Peyer's patch (tissue), 4 donors: ENCODE results near the gene TAPBPL. TPM values are rescaled to one million over a fixed set of nuclear protein-coding genes. Genes with fewer than 3 reads are reported as not detected.

Experiments
- DNase-seq, 3 donors: peaks; one replicate each; pipeline ENCODE4 v3.0.0-alpha.2; 2017 to 2019
- H3K27ac ChIP-seq, 4 donors: fragments of 200-600 bp; sonication (generic); one replicate each; pipeline ENCODE4 v1.5.1; 2016 to 2019
- H3K27me3 ChIP-seq, 2 donors: fragments of 200-600 bp; sonication (generic); one replicate each; pipeline ENCODE4 v1.5.1; 2019
- H3K36me3 ChIP-seq, 3 donors: fragments of 200-600 bp; sonication (generic); one replicate each; pipeline ENCODE4 v1.5.1; 2016 to 2019
- H3K4me1 ChIP-seq, 4 donors: fragments of 200-600 bp; sonication (generic); one replicate each; pipeline ENCODE4 v1.5.1; 2016 to 2019
- H3K4me3 ChIP-seq, 4 donors: fragments of 200-600 bp; sonication (generic); 1 replicate in 3 of 4; 2 replicates in 1 of 4; pipeline ENCODE4 v1.5.1; 2016 to 2019; ENCODE audit warnings: mild to moderate bottlenecking in 1 of 4
- H3K9me3 ChIP-seq, 4 donors: fragments of 200-600 bp; sonication (generic); one replicate each; pipeline ENCODE4 v1.5.1; 2016 to 2019; ENCODE audit warnings: mild to moderate bottlenecking in 1 of 4
- CTCF ChIP-seq, 6 experiments: fragments of 450-650 bp in 4 of 6; fragments of 200-600 bp in 2 of 6; sonication (generic) in 1 of 6; IDR thresholded peaks; one replicate each; pipeline ENCODE4 v1.5.1; 2017 to 2019; ENCODE audit warnings: antibody characterized with exemption in 6 of 6, mild to moderate bottlenecking in 3 of 6, moderate library complexity in 1 of 6
- POLR2A ChIP-seq, 2 donors: fragments of 450-650 bp; IDR thresholded peaks; one replicate each; pipeline ENCODE4 v1.5.1; 2017; ENCODE audit warnings: antibody characterized with exemption in 2 of 2, mild to moderate bottlenecking in 2 of 2, moderate library complexity in 2 of 2
- total RNA-seq, 4 donors: library from RNA; depleted of rRNA; stranded (reverse); fragments of >200 nt; gene quantifications; one replicate each; pipeline ENCODE4 v1.1.0, GENCODE V29; 2016

TAPBPL gene
- total RNA-seq, 4 donors from 2014 or later = 44.6 to 124 (median 95.5) TPM

- H3K36me3 ChIP-seq = peaks cover 0 to 75% (median 0%) of the 10 kb centered on the region in 3 donors
- peak overlapping the region; percentile 71 to 83 (median 77) for H3K27ac ChIP-seq
- no peak for DNase-seq
- no peaks in the 10 kb centered on the region for H3K27me3 ChIP-seq
- no peak overlapping the region for H3K4me3 ChIP-seq
- H3K4me1 ChIP-seq = peaks cover 0 to 43% (median 29%) of the 10 kb centered on the region in 4 donors
- H3K9me3 ChIP-seq = no peaks in the 10 kb centered on the region
- no peak for TF ChIP-seq POLR2A (IDR thresholded peaks at IDR 0.05)
- no peak for TF ChIP-seq CTCF (IDR thresholded peaks at IDR 0.05)
Measured at GRCh38 chr12:6462234-6462995, 10.6 kb downstream of the TAPBPL start.

GRCh38 chr12:6463216-6463615, 11.4 kb downstream of the TAPBPL start:
- Histone ChIP-seq H3K4me3 (no peak overlapping the region), H3K9me3 (no peaks in the 10 kb centered on the region), H3K27ac (peak overlapping the region; percentile 71 to 83 (median 77)), H3K36me3 (peaks cover 0 to 67% (median 0%) of the 10 kb centered on the region in 3 donors), H3K27me3 (no peaks in the 10 kb centered on the region), H3K4me1 (peaks cover 0 to 46% (median 35%) of the 10 kb centered on the region in 4 donors)
- TF ChIP-seq POLR2A (IDR thresholded peaks at IDR 0.05) = no peak
- no peak for TF ChIP-seq CTCF (IDR thresholded peaks at IDR 0.05)
- DNase-seq = no peak

GRCh38 chr12:6463858-6464257, 12.0 kb downstream of the TAPBPL start:
- Histone ChIP-seq H3K9me3 (no peaks in the 10 kb centered on the region), H3K27me3 (no peaks in the 10 kb centered on the region), H3K27ac (peak overlapping the region; percentile 61 to 83 (median 73)), H3K4me1 (peaks cover 0 to 51% (median 38%) of the 10 kb centered on the region in 4 donors), H3K36me3 (peaks cover 0 to 61% (median 0%) of the 10 kb centered on the region in 3 donors), H3K4me3 (no peak overlapping the region)
- DNase-seq = no peak
- TF ChIP-seq POLR2A (IDR thresholded peaks at IDR 0.05) = no peak
- no peak for TF ChIP-seq CTCF (IDR thresholded peaks at IDR 0.05)

GRCh38 chr12:6464531-6464930, 12.7 kb downstream of the TAPBPL start:
- peaks cover 0 to 56% (median 0%) of the 10 kb centered on the region in 3 donors for H3K36me3 ChIP-seq

More at GRCh38 chr12:6464531-6464930, 12.7 kb downstream of the TAPBPL start:
- TF ChIP-seq CTCF (IDR thresholded peaks at IDR 0.05) (no peak), POLR2A (IDR thresholded peaks at IDR 0.05) (no peak)
- H3K4me1 ChIP-seq = peaks cover 0 to 51% (median 41%) of the 10 kb centered on the region in 4 donors
- H3K9me3 ChIP-seq = no peaks in the 10 kb centered on the region
- DNase-seq = peak in 1 of 3 donors; percentile 17
- peak overlapping the region in 1 of 4 donors; percentile 83 for H3K27ac ChIP-seq
- H3K27me3 ChIP-seq = no peaks in the 10 kb centered on the region
- H3K4me3 ChIP-seq = no peak overlapping the region
